ENCODE measurements around the gene TMCC3.

Gene TMCC3

GRCh38 chr12:94644141-94644979, 6.0 kb downstream of the TMCC3 start:
- no peak overlapping the region for H3K27ac ChIP-seq
- TF ChIP-seq CTCF (IDR thresholded peaks at IDR 0.05) (no peak), ZFX (IDR thresholded peaks at IDR 0.05; ENCODE audit: borderline replicate concordance) (no peak)

- no peak for TF ChIP-seq ZFX (IDR thresholded peaks at IDR 0.05; ENCODE audit: borderline replicate concordance)
- no peak for TF ChIP-seq CTCF (IDR thresholded peaks at IDR 0.05)
- no peak overlapping the region for H3K27ac ChIP-seq
These were observed 6.8 kb downstream of the TMCC3 start for GRCh38 chr12:94643606-94644005.

- no peak overlapping the region for H3K27ac ChIP-seq
- no peak for TF ChIP-seq CTCF (IDR thresholded peaks at IDR 0.05)
- TF ChIP-seq ZFX (IDR thresholded peaks at IDR 0.05; ENCODE audit: borderline replicate concordance): no peak
These were observed 9.1 kb downstream of the TMCC3 start for GRCh38 chr12:94641283-94641682.

GRCh38 chr12:94640134-94640928, 10.0 kb downstream of the TMCC3 start:
- TF ChIP-seq ZFX (IDR thresholded peaks at IDR 0.05; ENCODE audit: borderline replicate concordance) (no peak), CTCF (IDR thresholded peaks at IDR 0.05) (no peak)
- H3K27ac ChIP-seq: no peak overlapping the region

GRCh38 chr12:94638521-94638920, 11.8 kb downstream of the TMCC3 start:
- H3K27ac ChIP-seq: no peak overlapping the region
- TF ChIP-seq ZFX (IDR thresholded peaks at IDR 0.05; ENCODE audit: borderline replicate concordance) (no peak), CTCF (IDR thresholded peaks at IDR 0.05) (no peak)

GRCh38 chr12:94637390-94638113, 12.8 kb downstream of the TMCC3 start:
- no peak overlapping the region for H3K27ac ChIP-seq
- TF ChIP-seq CTCF (IDR thresholded peaks at IDR 0.05) (no peak), ZFX (IDR thresholded peaks at IDR 0.05; ENCODE audit: borderline replicate concordance) (no peak)

Measured in 22Rv1 (cell line).